Bone marrow (tissue), 2 donors: ENCODE results near the gene SNRNP200.
"Not testable (repeated sequence)": the region's sequence is repeated elsewhere in the genome, so short reads cannot be mapped to it uniquely, and the experiment has no call there.

ENCODE experiments used
- DNase-seq, 2 donors: peaks; one replicate each; lab custom pipeline; 2025; lab: John Stamatoyannopoulos, UW

SNRNP200 gene

DNA sequence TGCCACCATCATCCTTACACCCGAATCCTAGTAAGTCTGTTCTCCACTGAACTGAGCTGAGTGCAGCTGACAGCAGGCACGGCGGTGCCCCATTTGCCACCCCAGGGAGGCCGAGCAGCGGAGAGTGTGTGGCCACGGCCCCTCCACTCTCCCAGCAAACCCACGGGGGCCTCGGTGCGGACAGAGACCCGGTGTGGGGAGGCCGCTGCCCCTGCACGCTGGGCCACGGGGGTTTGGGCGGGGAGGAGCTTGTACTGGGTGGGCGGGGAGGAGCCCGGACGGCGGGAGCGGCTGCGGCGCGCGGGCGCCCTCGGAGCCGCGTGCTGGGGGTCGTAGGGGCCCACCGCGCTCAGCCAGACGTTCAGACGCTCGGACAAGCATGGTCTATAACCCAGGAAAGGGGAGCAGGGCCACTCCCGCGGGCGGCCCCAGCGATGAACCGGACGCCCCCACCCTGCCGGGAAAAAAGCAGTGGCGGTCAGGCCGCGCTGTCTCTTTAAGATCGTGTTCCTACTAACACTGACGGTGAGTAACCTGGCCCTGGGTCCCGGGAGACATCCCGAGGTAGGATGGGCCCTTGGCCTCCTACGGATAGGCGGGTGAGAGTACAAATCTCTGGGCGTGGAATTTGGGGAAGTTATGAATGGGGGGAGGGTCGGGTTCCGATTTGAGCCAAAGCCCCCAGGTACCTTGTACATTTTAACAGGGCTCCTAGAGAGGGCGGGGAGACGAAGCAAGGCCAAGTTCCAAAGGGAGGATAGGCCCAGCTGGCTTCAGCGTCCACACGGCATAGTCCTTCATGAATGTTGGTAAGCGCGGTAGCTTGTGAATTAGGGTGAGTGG is 19.9 kb upstream of the SNRNP200 start, which contains the start of gene ITPRIPL1:
TSS of gene ITPRIPL1 (plus strand) at position 277 of the 843 bp plus-strand sequence. CDS start at position 800, 523 bp downstream.
- DNase-seq = no peak

DNA sequence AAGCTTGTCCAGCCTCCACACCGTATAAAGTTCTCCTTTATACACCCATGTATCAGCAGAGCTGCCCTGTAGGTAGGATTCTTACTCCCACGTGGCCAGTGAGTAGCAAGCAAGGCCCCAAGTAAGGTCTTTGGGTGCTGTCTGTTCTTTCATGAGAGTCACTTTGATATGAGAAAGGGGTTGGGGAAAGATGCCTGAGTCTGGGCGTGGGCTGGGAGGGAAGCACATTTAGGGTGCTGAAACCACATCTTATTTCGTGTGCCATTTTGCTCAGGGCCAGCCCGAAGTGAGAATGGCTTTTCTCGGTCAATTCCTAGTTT is 19.3 kb upstream of the SNRNP200 start:
- DNase-seq = no peak

DNA sequence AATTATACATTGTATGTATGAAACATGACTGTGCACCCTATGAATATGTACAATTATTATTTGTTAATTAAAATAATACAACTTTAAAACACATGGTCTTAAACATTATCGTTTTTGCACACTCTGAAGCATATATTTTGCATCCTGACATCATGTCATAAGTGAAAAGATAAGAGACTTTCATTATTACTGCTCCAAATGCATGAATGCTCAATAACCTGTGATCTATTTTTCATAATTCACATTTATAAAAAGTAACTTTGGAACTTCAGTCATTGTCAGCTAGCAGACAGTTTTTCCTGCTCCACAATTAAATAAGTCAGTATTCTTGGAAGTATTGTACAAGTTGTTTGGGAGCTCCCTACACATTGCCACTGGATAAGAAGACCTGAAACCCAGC is 18.5 kb upstream of the SNRNP200 start:
- no peak for DNase-seq

DNA sequence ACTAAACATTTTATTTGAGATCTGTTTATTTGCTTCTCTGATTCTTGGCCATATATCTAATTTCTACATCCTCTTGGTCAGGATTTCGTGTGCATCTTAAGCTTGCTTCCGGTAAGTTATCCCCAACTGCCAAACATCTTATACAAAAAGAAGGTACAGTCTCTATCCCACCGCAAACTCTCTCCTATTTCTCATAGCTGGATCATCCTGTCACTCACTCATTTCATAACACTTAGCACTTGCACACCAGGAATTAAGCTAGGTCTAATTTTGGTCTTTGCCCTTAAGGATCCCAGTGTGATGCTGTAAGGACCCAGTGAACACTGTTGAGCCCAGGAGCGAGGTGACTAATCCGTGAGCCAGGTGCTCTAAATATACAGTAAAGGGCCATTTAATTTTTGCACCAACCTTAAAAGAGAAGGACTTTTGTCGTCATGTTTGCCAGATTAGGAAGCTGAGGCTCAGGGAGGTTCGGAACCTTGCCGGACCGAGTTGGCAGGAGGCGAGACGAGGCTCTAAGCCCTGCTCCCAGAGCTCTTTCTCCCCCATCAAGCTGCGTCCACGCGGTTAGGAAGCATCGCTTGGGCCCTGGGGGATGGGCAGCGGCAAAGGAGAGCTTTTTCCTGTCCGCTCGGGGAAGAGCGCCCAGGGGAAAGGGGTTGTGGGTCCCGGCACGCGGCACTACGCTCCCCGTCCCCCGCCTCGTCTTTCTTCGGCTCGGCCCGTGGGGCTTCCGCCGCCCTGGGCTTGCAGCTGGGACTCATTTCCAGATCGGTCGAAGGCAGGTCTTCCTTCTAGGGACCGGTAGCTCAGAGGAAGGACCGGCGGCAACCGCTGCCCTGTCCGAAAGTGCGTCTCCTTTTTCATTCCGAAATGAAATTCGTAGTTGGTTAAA is 15.6 kb upstream of the SNRNP200 start:
- DNase-seq = peak in 1 of 2 donors; percentile 28

DNA sequence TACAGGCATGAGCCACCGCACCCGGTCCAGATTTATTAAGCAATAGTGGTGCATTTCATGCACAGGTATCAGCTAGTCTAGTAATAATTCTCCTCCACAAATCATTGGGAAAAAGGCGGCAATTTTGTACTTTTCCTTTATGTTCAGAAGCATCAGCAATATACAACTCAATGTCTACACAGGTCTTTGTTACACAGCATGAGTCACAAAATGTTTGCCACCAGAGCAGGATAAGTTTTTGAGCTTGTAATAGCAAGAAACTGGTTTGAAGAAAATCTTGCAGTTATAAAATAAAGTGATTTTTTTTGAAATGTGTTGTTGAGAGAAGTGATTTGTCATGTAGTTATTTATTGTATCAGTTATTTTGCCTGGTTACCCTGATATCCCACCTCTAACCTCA is 15.0 kb upstream of the SNRNP200 start:
- DNase-seq = no peak

DNA sequence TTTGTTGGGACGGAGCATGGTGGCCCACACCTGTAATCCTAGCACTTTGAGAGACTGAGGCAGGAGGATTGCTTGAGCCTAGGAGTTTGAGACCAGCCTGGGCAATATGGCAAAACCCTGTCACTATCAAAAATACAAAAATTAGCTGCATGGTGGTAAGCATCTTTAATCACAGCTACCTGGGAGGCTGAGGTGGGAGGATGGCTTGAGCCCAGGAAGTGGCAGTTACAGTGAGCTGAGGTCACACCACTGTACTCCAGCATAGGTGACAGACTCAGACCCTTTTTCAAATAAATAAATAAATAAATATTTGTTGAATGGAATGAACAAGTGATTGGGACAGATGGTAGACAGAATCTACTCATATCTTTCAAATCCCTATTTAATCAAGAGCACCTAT is 14.1 kb upstream of the SNRNP200 start:
- DNase-seq = no peak

DNA sequence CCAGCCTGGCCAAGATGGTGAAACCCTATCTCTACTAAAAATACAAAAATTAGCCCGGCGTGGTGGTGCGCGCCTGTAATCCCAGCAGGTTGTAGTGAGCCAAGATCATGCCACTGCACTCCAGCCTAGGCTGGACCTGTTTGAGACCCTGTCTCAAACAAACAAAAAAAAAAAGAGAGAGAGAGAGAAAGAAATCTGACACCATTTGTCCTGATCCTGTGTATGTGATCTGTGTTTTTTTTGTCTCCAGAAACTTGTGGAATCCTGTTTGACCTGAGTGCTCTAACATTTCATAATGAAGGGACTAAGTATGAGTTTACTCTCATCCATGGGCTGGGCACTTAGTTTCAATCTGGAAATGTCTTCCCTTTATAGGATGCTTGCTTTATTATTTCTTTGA is 13.4 kb upstream of the SNRNP200 start:
- no peak for DNase-seq

DNA sequence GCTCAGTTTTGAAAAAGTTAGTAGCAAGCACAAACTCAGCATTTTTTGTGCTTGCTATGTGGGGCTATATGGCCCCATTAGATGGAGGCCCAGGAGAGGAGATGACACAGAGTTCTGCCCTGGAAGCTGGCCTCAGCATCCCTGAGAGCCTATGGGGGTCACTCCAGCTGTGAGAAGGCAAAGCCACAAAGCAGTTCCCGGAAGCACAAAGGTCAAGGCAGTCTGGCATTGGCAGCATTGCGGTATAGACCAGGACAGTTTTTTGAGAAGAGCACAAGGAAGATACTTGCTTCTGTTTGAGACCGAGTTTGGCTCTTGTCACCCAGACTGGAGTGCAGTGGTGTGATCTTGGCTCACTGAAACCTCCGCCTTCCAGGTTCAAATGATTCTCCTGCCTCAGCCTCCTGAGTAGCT is 12.2 kb upstream of the SNRNP200 start:
- DNase-seq = no peak

DNA sequence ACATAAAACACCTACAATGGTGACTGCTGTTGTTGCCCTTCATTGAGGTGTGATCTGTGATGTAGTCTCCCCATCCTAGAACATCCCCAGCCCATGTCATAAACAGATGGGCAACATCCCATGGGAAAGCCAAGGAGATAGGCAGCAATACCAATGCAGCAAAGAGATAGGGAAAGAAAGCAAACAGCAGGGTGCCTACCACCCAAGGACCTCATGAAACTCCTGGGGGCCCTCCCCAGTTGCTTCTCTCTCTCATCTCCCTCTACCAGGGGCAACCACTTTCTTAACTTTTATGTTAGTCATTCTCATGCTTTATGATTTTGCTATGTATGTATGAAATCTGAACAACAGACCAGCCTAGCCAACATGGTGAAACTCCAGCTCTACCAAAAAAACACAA is 11.7 kb upstream of the SNRNP200 start:
- DNase-seq = no peak

DNA sequence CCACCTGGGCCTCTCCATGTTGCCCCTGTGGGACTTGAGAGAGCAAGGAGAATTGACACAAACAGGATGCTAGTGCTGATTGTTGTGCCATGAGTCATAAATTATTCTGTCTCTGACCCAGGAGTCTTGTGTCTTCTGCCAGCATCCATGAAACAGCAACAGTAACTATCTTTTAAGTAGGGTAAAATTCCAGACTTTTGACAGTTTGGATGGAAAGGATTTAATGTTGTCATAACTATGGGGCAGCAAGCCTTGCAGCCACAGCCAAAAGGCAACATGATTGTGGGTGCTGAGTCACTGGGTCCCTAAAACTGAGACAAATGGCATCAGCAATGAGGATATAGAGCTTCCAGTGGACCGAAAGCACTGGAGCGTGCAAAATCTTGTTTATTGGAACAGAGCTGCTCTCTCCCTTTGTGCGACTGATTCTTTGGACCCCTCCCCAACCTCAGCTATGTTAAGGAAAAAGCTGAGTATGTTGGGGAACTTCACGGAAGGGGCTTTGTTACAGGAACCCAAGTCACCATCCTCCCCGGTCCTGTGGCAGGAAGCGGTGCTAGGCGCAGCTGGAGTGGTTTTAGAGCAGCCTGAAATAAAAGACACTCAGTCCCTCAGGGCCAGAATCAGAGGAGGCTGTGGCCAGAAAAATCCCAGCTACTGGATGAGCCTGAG is 10.2 kb upstream of the SNRNP200 start:
- DNase-seq = peak in 1 of 2 donors; percentile 64

DNA sequence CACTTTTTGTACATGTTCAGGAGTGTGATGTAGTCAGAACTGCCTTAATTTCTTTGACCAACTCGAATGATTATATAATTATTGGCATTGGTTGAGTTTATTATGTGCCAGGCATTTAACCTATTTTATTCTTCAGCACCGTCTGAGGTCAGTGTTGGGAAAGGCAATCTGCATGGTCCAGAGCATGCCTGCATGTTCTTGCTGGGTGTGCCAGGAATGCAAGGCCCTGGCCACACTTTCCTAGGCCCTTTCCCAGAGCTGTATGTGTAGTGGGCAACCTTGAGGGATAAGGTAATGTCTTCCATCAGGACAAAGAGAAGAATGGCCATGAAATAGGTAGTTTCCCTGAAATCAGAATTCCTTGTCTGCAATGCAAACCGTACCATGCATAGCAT is 9.7 kb upstream of the SNRNP200 start:
- no peak for DNase-seq

DNA sequence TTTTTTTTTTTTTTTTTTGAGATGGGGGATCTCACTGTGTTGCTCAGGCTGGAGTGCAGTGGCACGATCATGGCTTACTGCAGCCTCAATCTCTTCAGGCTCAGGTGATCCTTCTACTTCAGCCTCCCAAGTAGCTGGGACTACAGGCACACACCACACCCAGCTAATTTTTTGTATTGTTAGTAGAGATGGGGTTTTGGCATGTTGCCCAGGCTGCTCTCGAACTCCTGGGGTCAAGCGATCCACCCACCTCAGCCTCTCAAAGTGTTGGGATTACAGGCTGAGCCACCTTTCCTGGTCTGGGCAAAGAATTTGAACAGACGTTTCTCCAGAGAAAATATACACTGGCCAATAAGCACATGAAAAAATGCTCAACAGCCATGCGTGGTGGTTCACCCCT is 2.9 kb upstream of the SNRNP200 start:
- no peak for DNase-seq

DNA sequence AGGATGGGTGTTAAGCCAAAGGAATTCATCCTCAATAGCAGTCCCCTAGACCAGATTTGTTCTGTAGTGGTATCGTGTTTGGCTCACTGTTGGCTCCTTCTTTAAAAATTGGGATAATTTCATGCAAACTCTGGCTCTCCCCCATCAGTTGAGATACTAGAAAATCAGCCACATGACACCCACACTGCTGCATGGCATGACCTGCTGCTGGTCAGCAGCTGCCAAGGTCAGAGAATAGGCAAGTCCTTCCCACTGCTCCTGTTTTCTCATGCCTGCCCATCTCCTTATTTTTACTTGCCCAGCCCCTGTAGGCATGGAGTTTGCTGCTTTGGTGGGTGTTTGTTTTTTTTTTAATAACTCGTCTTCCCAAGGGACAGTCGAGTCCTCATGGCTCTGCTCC is 1.0 kb upstream of the SNRNP200 start:
- DNase-seq = no peak

DNA sequence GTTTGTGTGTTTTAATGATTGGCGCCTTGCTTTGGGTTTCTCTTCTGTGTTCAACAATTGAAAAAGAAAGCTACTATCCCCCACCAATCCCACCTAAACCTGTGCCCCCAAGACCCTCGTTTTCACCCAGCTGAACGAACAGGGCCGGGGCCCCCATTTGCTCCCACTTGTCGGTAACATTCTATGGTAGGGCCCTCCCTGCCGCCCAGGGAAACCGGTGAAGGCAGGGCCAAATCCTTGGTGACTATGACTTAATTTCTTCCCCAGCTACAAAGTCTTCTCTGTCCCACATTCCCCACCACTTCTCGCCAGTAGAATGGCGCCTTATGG is 598 bp upstream of the SNRNP200 start:
- DNase-seq = no peak

DNA sequence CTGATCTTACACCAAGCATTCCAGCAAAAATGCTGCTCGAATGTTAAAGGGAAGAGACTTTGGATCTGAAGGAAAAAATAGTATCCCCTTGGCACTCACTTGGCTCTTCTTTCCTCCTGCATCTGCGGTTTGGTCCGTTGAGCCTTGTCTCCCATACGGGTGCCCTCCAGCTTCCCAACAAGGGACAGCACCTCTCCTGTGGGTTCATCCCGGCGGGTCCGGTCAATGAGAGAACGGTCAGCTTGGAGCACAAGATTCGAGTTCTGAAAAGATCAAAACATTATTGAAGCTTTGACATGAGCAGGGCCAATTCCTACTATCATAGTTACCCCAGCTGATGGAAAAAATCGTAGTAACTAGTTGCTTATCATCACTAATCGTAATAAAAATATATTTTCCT is 740 bp downstream of the SNRNP200 start:
- DNase-seq = no peak

DNA sequence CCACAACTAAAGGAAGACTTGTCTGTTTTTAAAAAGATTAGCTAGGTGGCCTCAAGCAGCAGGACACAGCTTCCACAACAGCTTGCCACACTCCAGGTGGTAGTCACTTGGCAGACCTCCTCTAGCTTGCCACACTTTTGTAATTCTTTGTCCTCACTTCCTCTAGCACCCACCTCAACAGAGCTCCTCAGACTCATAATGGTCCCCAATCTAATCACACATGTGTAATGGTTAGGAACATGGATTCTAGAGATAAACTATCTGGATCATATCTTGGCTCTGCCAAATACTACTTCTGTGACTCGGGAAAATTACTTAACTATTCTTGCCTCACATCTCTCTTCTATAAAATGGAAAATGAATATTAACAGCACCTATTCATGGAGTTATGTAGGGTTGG is 3.5 kb downstream of the SNRNP200 start:
- no peak for DNase-seq

DNA sequence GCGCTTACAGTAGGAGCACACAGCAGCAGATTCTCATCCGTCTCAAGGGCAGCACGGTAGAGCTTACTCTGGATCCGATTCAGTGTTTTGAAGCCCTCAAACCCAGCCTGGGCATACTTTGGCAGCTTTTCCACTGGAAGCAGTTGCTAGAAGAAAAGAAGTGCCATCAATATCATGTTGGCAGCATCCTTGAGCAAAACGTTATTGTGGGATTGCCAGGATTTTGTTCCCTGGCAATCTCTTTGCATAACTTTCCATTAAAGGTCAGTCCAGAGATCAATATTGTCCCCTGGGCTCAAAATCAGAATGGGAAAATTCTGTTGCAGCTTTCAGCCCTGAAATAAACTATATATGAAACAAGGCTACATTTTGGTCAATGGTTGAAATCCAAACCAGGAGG is 8.4 kb downstream of the SNRNP200 start:
- DNase-seq = no peak

DNA sequence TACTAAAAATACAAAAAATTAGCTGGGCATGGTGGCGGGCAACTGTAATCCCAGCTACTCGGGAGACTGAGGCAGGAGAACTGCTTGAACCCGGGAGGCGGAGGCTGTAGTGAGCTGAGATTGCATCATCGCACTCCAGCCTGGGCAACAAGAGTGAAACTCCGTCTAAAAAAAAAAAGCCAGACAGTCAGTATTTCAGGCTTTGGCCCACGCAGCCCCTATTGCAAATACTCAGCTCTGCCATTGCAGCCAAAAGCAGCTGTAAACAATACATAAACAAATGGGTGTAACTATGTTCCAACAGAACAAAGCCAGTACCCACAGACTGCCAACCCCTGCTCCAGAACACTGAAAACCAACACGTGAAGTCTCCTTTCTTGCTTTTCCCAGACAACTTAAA is 11.1 kb downstream of the SNRNP200 start:
- not testable (repeated sequence) for DNase-seq

DNA sequence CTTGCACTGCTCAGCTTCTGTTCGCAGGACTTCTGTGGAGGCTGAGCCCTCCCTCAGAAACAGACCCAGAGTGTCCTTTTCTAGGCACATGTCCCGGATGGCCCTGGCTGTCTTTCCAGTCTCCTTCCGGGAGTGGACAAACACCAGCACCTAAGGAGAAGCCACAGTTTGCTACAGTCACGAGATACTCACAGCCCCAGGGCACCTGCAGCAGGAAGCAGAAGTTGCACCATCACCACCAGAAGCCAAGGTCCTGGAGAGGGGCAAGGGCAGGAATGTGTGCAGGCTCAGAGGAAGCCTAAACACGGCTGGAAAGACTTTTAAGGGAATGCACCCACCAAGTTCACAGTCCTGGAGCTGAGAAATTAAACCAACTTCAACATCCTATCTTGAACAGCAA is 13.6 kb downstream of the SNRNP200 start:
- no peak for DNase-seq

DNA sequence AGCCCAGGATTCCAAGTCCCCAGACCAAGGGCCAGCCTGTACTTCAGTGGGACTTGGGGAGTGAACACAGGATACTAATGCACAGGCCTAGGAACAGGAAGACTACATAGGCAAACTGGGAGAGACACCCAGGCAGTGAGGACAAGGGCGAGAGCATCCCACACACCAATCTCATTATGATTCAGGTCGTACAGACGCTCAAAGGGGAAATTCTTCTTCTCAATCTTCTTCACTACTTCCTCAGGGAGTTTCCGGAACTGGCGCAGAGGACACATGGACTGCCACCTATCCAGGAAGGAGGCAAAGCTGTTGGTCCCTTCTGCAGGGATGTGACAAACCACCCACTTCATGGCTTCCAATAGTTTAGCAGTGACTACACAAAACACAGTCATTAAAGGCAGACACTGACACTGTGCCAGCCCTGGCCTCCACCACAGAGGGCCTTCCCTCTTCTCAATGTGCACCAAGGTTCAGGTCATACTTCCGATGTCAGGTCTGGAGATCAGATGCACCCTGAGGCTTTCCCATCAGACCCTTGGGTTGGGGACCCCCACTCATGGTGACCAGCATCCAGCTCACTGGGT is 18.0 kb downstream of the SNRNP200 start:
- no peak for DNase-seq

DNA sequence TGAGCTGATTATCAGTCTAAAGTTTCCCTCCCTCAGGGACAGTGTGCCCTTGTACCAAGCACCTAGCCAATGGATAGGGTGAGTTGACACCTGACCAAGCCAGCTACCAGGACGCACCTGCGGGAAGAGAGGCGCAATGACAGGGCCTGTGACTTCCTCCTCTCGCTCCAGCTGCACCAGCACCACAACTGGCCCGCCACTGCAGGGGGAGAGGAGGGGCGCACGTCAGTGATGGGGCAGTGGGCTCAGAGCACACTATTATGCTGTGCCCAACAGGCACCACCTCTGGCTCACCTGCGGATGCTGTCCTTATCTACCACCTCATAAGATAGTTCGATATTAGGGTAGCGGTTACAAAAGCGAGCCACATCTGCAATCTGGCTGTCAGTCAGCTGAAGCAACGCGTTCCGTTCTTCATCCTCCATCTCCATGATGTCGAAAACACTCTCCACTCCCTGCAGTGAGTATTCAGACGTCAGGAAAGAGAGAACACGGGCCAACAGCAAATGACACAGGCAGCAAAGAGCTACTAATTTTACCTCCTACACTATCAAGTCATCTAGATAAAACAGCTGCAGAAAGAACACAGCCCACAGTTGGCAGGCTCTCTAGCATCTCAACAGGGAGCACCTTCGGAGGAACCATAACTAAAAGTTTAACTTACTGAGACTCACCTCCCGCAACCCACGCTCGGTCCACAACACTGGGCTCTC is 28.4 kb downstream of the SNRNP200 start:
- no peak for DNase-seq
